SK-MEL-5 (cell line): Measurements from ENCODE around the gene B4GALNT1. TPM values are rescaled to one million over a fixed set of nuclear protein-coding genes. Genes with fewer than 3 reads are reported as not detected.
A peak's percentile ranks its signal among the peaks of the same experiment; 100 is the strongest.
"Not testable (repeated sequence)": the region's sequence is repeated elsewhere in the genome, so short reads cannot be mapped to it uniquely, and the experiment has no call there.

Experiments
- DNase-seq: peaks from one replicate; pipeline ENCODE4 v3.0.0-alpha.2; 2016; ENCODE audit warnings: low read depth, low spot score
- in situ Hi-C: cut with HindIII; loops from 2 replicates; pipeline ENCODE4 v1.10.0; 2016; ENCODE audit warnings: low sequenced_read_pairs, high pct_unique_total_duplicates, low pct_unique_long_range_greater_than_20kb
- total RNA-seq: library from RNA; depleted of rRNA; stranded (reverse); fragments of >200 nt; shearing (Covaris generic); gene quantifications from 2 replicates; pipeline ENCODE4 v1.2.3, GENCODE V29; 2014

Gene B4GALNT1
- total RNA-seq, 1 experiment from 2014 or later = 11.2 TPM

- DNase-seq = peak; percentile 35
- in situ Hi-C loops = no loop called here
These were observed 29.1 kb downstream of the B4GALNT1 start for GRCh38 chr12:57603815-57604453.

- in situ Hi-C loops = no loop called here
These were observed 29.7 kb downstream of the B4GALNT1 start for GRCh38 chr12:57603324-57603723.

GRCh38 chr12:57602544-57602943 lies 30.5 kb downstream of the B4GALNT1 start:
- in situ Hi-C loops = no loop called here
- no peak for DNase-seq

More at GRCh38 chr12:57603324-57603723, 29.7 kb downstream of the B4GALNT1 start:
- no peak for DNase-seq

GRCh38 chr12:57600395-57600794 lies 32.6 kb downstream of the B4GALNT1 start:
- in situ Hi-C loops = no loop called here
- no peak for DNase-seq

- DNase-seq = no peak
- in situ Hi-C loops = no loop called here
These were observed 39.8 kb downstream of the B4GALNT1 start for GRCh38 chr12:57593187-57593586.

- DNase-seq = no peak
- in situ Hi-C loops = no loop called here
These were observed 40.3 kb downstream of the B4GALNT1 start for GRCh38 chr12:57592551-57593165.

- in situ Hi-C loops = no loop called here
- no peak for DNase-seq
These were observed 41.1 kb downstream of the B4GALNT1 start for GRCh38 chr12:57591782-57592325.

GRCh38 chr12:57590864-57591781 lies 41.9 kb downstream of the B4GALNT1 start, which contains the start of gene PIP4K2C:
Gene PIP4K2C (plus strand): TSS chr12:57591192. CDS start chr12:57591290, 98 bp downstream.
- in situ Hi-C loops = no loop called here
- peak; percentile 74 for DNase-seq

GRCh38 chr12:57590479-57590863 lies 42.5 kb downstream of the B4GALNT1 start:
- in situ Hi-C loops = no loop called here
- no peak for DNase-seq

GRCh38 chr12:57588951-57589610 lies 43.9 kb downstream of the B4GALNT1 start:
- DNase-seq, in situ Hi-C loops: not testable (repeated sequence)

- in situ Hi-C loops = no loop called here
- DNase-seq = no peak
These were observed 46.1 kb downstream of the B4GALNT1 start for GRCh38 chr12:57586832-57587429.

GRCh38 chr12:57586128-57586527 lies 46.9 kb downstream of the B4GALNT1 start:
- no peak for DNase-seq
- in situ Hi-C loops = no loop called here

- in situ Hi-C loops = no loop called here
- DNase-seq = no peak
These were observed 47.8 kb downstream of the B4GALNT1 start for GRCh38 chr12:57585156-57585555.

- no peak for DNase-seq
- in situ Hi-C loops = no loop called here
These were observed 48.3 kb downstream of the B4GALNT1 start for GRCh38 chr12:57584690-57585089.

GRCh38 chr12:57584050-57584449 lies 49.0 kb downstream of the B4GALNT1 start:
- DNase-seq = no peak
- in situ Hi-C loops = no loop called here

GRCh38 chr12:57583008-57583831 lies 49.8 kb downstream of the B4GALNT1 start:
- in situ Hi-C loops = no loop called here
- DNase-seq = peak; percentile 88
